H9 (cell line): ENCODE results near the gene GEMIN2. TPM values are rescaled to one million over a fixed set of nuclear protein-coding genes. Genes with fewer than 3 reads are reported as not detected.
A peak's percentile ranks its signal among the peaks of the same experiment; 100 is the strongest.

Experiments used
- DNase-seq: peaks from one replicate; pipeline ENCODE4 v3.0.0-alpha.2; 2017
- H2AFZ ChIP-seq: one replicate; pipeline ENCODE4 v1.6.1; 2013; ENCODE audit warnings: mild to moderate bottlenecking, low read length, control low read depth, moderate library complexity
- H2AK5ac ChIP-seq: 2 replicates; pipeline ENCODE4 v1.6.1; 2013; ENCODE audit warnings: low read length, control low read depth, mixed read lengths; ENCODE audit not compliant: insufficient read length
- H2BK120ac ChIP-seq: one replicate; pipeline ENCODE4 v1.6.1; 2013; ENCODE audit warnings: low read depth, mild to moderate bottlenecking, low read length, control low read depth, inconsistent platforms; ENCODE audit not compliant: poor library complexity, severe bottlenecking
- H2BK12ac ChIP-seq: 2 replicates; pipeline ENCODE4 v1.6.1; 2013; ENCODE audit warnings: low read length, control low read depth, mixed read lengths, low read depth; ENCODE audit not compliant: insufficient read length
- H2BK15ac ChIP-seq: 2 replicates; pipeline ENCODE4 v1.6.1; 2013; ENCODE audit warnings: low read depth, low read length, control low read depth
- H2BK20ac ChIP-seq: one replicate; pipeline ENCODE4 v1.6.1; 2013; ENCODE audit warnings: low read depth, mild to moderate bottlenecking, low read length, control low read depth, inconsistent platforms; ENCODE audit not compliant: poor library complexity, severe bottlenecking
- H2BK5ac ChIP-seq: 2 replicates; pipeline ENCODE4 v1.6.1; 2013; ENCODE audit warnings: low read length, control low read depth, mixed read lengths; ENCODE audit not compliant: insufficient read length
- H3K14ac ChIP-seq: 2 replicates; pipeline ENCODE4 v1.6.1; 2013; ENCODE audit warnings: low read length, control low read depth; ENCODE audit not compliant: insufficient read depth
- H3K18ac ChIP-seq: 2 replicates; pipeline ENCODE4 v1.6.1; 2013; ENCODE audit warnings: low read depth, mild to moderate bottlenecking, mixed read lengths, low read length, control low read depth; ENCODE audit not compliant: insufficient read length
- H3K23ac ChIP-seq: 2 replicates; pipeline ENCODE4 v1.6.1; 2013; ENCODE audit warnings: low read length, control low read depth, mixed read lengths, low read depth; ENCODE audit not compliant: insufficient read length
- H3K23me2 ChIP-seq: 2 replicates; pipeline ENCODE4 v1.6.1; 2013; ENCODE audit warnings: low read depth, mild to moderate bottlenecking, mixed read lengths, low read length, control low read depth; ENCODE audit not compliant: insufficient read length, poor library complexity, severe bottlenecking
- H3K27ac ChIP-seq: 2 replicates; pipeline ENCODE4 v1.5.1; 2013; ENCODE audit warnings: low read length, control low read depth, mixed read lengths, low read depth; ENCODE audit not compliant: insufficient read length
- H3K27me3 ChIP-seq: 2 replicates; pipeline ENCODE4 v1.6.1; 2013; ENCODE audit warnings: low read length, control low read depth, inconsistent platforms; ENCODE audit not compliant: insufficient read depth
- H3K4ac ChIP-seq: 2 replicates; pipeline ENCODE4 v1.6.1; 2013; ENCODE audit warnings: low read depth, mild to moderate bottlenecking, control low read depth, inconsistent platforms, low read length, moderate library complexity
- H3K4me1 ChIP-seq: 2 replicates; pipeline ENCODE4 v1.6.1; 2013; ENCODE audit warnings: low read length, control low read depth, inconsistent platforms; ENCODE audit not compliant: insufficient read depth
- H3K4me2 ChIP-seq: 2 replicates; pipeline ENCODE4 v1.6.1; 2013; ENCODE audit warnings: low read length, control low read depth, mixed read lengths; ENCODE audit not compliant: insufficient read length, insufficient read depth
- H3K56ac ChIP-seq: 2 replicates; pipeline ENCODE4 v1.6.1; 2013; ENCODE audit warnings: low read depth, mild to moderate bottlenecking, mixed read lengths, low read length, control low read depth; ENCODE audit not compliant: insufficient read length
- H3K79me1 ChIP-seq: 2 replicates; pipeline ENCODE4 v1.6.1; 2013; ENCODE audit warnings: low read depth, mild to moderate bottlenecking, moderate library complexity, low read length, control low read depth, inconsistent platforms; ENCODE audit not compliant: insufficient read depth, poor library complexity, severe bottlenecking
- H3K79me2 ChIP-seq: 2 replicates; pipeline ENCODE4 v1.6.1; 2013; ENCODE audit warnings: low read length, control low read depth, inconsistent platforms; ENCODE audit not compliant: insufficient read depth
- H3K9ac ChIP-seq: 2 replicates; pipeline ENCODE4 v1.6.1; 2013; ENCODE audit warnings: low read length, control low read depth, mixed read lengths; ENCODE audit not compliant: insufficient read length; ENCODE audit errors: extremely low read depth
- H3K9me3 ChIP-seq: one replicate; pipeline ENCODE4 v1.6.1; 2013; ENCODE audit warnings: low read depth, low read length, inconsistent platforms; ENCODE audit not compliant: control insufficient read depth
- H3T11ph ChIP-seq: one replicate; pipeline ENCODE4 v1.6.1; 2013; ENCODE audit warnings: mild to moderate bottlenecking, low read length, control low read depth, inconsistent platforms
- H4K20me1 ChIP-seq: one replicate; pipeline ENCODE4 v1.6.1; 2013; ENCODE audit not compliant: control insufficient read depth, insufficient read length, insufficient read depth
- H4K5ac ChIP-seq: 2 replicates; pipeline ENCODE4 v1.6.1; 2013; ENCODE audit warnings: low read depth, mild to moderate bottlenecking, mixed read lengths, low read length, control low read depth; ENCODE audit not compliant: insufficient read length
- H4K8ac ChIP-seq: replicated peaks from 2 replicates; pipeline ENCODE4 v1.6.1; 2013; ENCODE audit warnings: low read length, control low read depth, mixed read lengths, low read depth; ENCODE audit not compliant: insufficient read length
- H4K91ac ChIP-seq: 2 replicates; pipeline ENCODE4 v1.6.1; 2013; ENCODE audit warnings: low read depth, mild to moderate bottlenecking, moderate library complexity, mixed read lengths, low read length, control low read depth; ENCODE audit not compliant: insufficient read length
- H3K27ac Mint-ChIP-seq, 3 experiments: 2 replicates in 2 of 3; 3 replicates in 1 of 3; pipeline ENCODE4 v1.8.0; 2020 to 2021; ENCODE audit warnings: mixed read lengths in 3 of 3, mild to moderate bottlenecking in 1 of 3, moderate library complexity in 1 of 3
- H3K27me3 Mint-ChIP-seq: 2 replicates; pipeline ENCODE4 v1.8.0; 2021; ENCODE audit warnings: low read depth, mild to moderate bottlenecking, moderate library complexity, mixed read lengths
- H3K36me3 Mint-ChIP-seq, 3 experiments: 2 replicates in 2 of 3; 3 replicates in 1 of 3; pipeline ENCODE4 v1.8.0; 2020 to 2021; ENCODE audit warnings: low read depth in 3 of 3, mixed read lengths in 3 of 3; ENCODE audit not compliant: insufficient read depth in 1 of 3
- H3K4me1 Mint-ChIP-seq, 2 experiments: 2 replicates each; pipeline ENCODE4 v1.8.0; 2020; ENCODE audit warnings: mixed read lengths in 2 of 2
- H3K4me3 Mint-ChIP-seq, 2 experiments: 2 replicates in 1 of 2; 3 replicates in 1 of 2; pipeline ENCODE4 v1.8.0; 2020 to 2021; ENCODE audit warnings: mild to moderate bottlenecking in 2 of 2, mixed read lengths in 2 of 2, moderate library complexity in 1 of 2
- H3K9me3 Mint-ChIP-seq, 2 experiments: 2 replicates in 1 of 2; 3 replicates in 1 of 2; pipeline ENCODE4 v1.8.0; 2020; ENCODE audit warnings: mild to moderate bottlenecking in 2 of 2, mixed read lengths in 2 of 2, moderate library complexity in 1 of 2
- WGBS: extraction: QIAGEN DNeasy Blood & Tissue Kit; methylation state at CpG from one replicate; pipeline ENCODE4 v1.1.7; 2013; ENCODE audit warnings: missing lambda C conversion rate, low lambda C conversion rate, mixed read lengths; ENCODE audit not compliant: insufficient read length; ENCODE audit errors: extremely low coverage; 5-methylcytosine and 5-hydroxymethylcytosine counted together
- total RNA-seq: library from RNA; stranded (reverse); gene quantifications from 2 replicates; pipeline ENCODE4 v1.2.1, GENCODE V29; 2021
- TF ChIP-seq, protein P1 (sequence below): fragments of 200-600 bp; sonication (generic); conservative IDR thresholded peaks from 3 replicates; pipeline ENCODE4 v1.8.0; 2021; ENCODE audit warnings: antibody characterized with exemption, mild to moderate bottlenecking

GEMIN2 gene
- total RNA-seq, 1 experiment from 2014 or later: 36.3 TPM

DNA sequence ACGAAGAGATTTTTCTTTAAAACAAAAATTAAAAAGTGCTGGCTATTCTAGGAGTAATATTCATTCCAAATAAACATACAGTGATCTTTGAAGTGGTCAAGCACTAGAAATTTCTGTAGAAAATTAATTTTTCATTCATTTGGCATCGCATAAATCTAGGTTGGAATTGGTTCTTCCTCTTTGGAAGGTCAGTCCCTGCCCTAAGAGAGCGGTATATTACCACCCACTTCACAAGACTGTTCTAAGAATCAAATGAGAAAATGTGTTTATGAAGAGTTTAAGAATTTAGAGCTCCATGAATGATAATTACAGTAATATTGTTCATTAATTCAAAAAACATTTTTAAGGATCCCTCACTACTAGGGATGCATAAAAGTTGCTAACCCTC lies 444 bp upstream of the GEMIN2 start:
- Histone ChIP-seq H2AK5ac (no peak overlapping the region), H2BK20ac (no peak overlapping the region), H4K5ac (no peak overlapping the region), H2BK120ac (no peak overlapping the region), H3T11ph (no peak overlapping the region), H3K9ac (peak overlapping the region; percentile 59), H3K4me2 (peak overlapping the region; percentile 69), H3K79me2 (no peaks in the 10 kb centered on the region; the same call in 1 of the 2 replicates), H2BK12ac (no peak overlapping the region), H3K79me1 (no peaks in the 10 kb centered on the region), H3K4ac (no peak overlapping the region), H4K20me1 (no peaks in the 10 kb centered on the region), H2AFZ (no peak overlapping the region), H3K27me3 (no peaks in the 10 kb centered on the region), H3K56ac (no peak overlapping the region), H3K14ac (no peak overlapping the region), H3K18ac (no peak overlapping the region), H4K91ac (no peak overlapping the region), H3K9me3 (no peaks in the 10 kb centered on the region), H3K23me2 (no peaks in the 10 kb centered on the region), H2BK5ac (no peak overlapping the region), H3K23ac (no peak overlapping the region), H3K4me1 (no peaks in the 10 kb centered on the region; the same call in 1 of the 2 replicates), H4K8ac (no peak overlapping the region), H2BK15ac (no peak overlapping the region), H3K27ac (no peak overlapping the region)
- H3K4me1 Mint-ChIP-seq: peaks cover 8 to 13% of the 10 kb centered on the region in 2 experiments
- H3K4me3 Mint-ChIP-seq: peak overlapping the region; percentile 92 to 94
- TF ChIP-seq, protein P1, sequence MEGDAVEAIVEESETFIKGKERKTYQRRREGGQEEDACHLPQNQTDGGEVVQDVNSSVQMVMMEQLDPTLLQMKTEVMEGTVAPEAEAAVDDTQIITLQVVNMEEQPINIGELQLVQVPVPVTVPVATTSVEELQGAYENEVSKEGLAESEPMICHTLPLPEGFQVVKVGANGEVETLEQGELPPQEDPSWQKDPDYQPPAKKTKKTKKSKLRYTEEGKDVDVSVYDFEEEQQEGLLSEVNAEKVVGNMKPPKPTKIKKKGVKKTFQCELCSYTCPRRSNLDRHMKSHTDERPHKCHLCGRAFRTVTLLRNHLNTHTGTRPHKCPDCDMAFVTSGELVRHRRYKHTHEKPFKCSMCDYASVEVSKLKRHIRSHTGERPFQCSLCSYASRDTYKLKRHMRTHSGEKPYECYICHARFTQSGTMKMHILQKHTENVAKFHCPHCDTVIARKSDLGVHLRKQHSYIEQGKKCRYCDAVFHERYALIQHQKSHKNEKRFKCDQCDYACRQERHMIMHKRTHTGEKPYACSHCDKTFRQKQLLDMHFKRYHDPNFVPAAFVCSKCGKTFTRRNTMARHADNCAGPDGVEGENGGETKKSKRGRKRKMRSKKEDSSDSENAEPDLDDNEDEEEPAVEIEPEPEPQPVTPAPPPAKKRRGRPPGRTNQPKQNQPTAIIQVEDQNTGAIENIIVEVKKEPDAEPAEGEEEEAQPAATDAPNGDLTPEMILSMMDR: no peak
- no peaks in the 10 kb centered on the region; a peak in 1 of 5 replicates for H3K9me3 Mint-ChIP-seq
- DNase-seq: no peak
- no peaks in the 10 kb centered on the region for H3K27me3 Mint-ChIP-seq
- no CpG with 5 or more reads among the region's 3 CpGs for whole genome bisulfite sequencing
- H3K27ac Mint-ChIP-seq: no peak overlapping the region
- H3K36me3 Mint-ChIP-seq: peaks cover 8 to 23% (median 13%) of the 10 kb centered on the region in 3 experiments; a peak in 6 of 7 replicates
